ENCODE results near the gene CADPS. TPM values are rescaled to one million over a fixed set of nuclear protein-coding genes. Genes with fewer than 3 reads are reported as not detected.

The CADPS gene
- polyA plus RNA-seq, 1 donor (not counting 4 experiments of a cell fraction or from before 2014, with no cell fraction given), result not detected

GRCh38 chr3:62413687-62414086 is 461.5 kb downstream of the CADPS start:
- H2AFZ ChIP-seq (ENCODE audit: control insufficient read depth, low read length), result no peak overlapping the region
- H3K4me1 ChIP-seq (ENCODE audit: control insufficient read depth, extremely low read depth, insufficient read depth, low read length), result no peaks in the 10 kb centered on the region
- no peaks in the 10 kb centered on the region for H4K20me1 ChIP-seq (ENCODE audit: control insufficient read depth, extremely low read depth, insufficient read depth, low read length)
- H3K79me2 ChIP-seq (ENCODE audit: control insufficient read depth, insufficient read depth, low read length), result no peaks in the 10 kb centered on the region
- no peaks in the 10 kb centered on the region for H3K36me3 ChIP-seq (ENCODE audit: control insufficient read depth in 2 of 2, extremely low read depth in 1 of 2, insufficient read depth in 2 of 2, low read length in 2 of 2)
- H3K27ac ChIP-seq (ENCODE audit: control insufficient read depth, insufficient read depth, low read length), result no peak overlapping the region
- no peak for DNase-seq (ENCODE audit: low read depth, low spot score)
- no peak overlapping the region for H3K4me3 ChIP-seq (ENCODE audit: control insufficient read depth in 2 of 3, extremely low read depth in 1 of 3, insufficient read depth in 2 of 3, low read depth in 1 of 3, low read length in 3 of 3)
- TF ChIP-seq CTCF (optimal IDR thresholded peaks at IDR 0.05 in 1 of 3, IDR thresholded peaks at IDR 0.05 in 1 of 3, conservative IDR thresholded peaks at IDR 0.05 in 1 of 3; ENCODE audit: extremely low read depth in 1 of 3, insufficient read depth in 2 of 3, low read length in 3 of 3) (no peak), EZH2 (IDR thresholded peaks at IDR 0.05; ENCODE audit: low read length) (no peak)
- H3K9me1 ChIP-seq (ENCODE audit: control insufficient read depth, extremely low read depth, insufficient read depth, low read length), result no peaks in the 10 kb centered on the region
- H3K27me3 ChIP-seq (ENCODE audit: control insufficient read depth, extremely low read depth, insufficient read depth, low read length), result peaks cover 10% of the 10 kb centered on the region
- no peak for FAIRE-seq
- dilution Hi-C loops (cut with MboI; ENCODE audit: extremely low pct_ligation_motif_present, low sequenced_read_pairs), result no loop called here
- no peak overlapping the region for H3K9ac ChIP-seq (ENCODE audit: control insufficient read depth, extremely low read depth, insufficient read depth, low read length)
- H3K4me2 ChIP-seq (ENCODE audit: control insufficient read depth, extremely low read depth, insufficient read depth, low read depth, low read length), result no peak overlapping the region
- no peaks in the 10 kb centered on the region for H3K9me3 ChIP-seq (ENCODE audit: control insufficient read depth, low read depth, low read length)

- no peak overlapping the region for H3K9ac ChIP-seq (ENCODE audit: control insufficient read depth, extremely low read depth, insufficient read depth, low read length)
- FAIRE-seq (no peak), DNase-seq (ENCODE audit: low read depth, low spot score) (no peak)
- no peak overlapping the region for H3K4me2 ChIP-seq (ENCODE audit: control insufficient read depth, extremely low read depth, insufficient read depth, low read depth, low read length)
- dilution Hi-C loops (cut with MboI; ENCODE audit: extremely low pct_ligation_motif_present, low sequenced_read_pairs), result no loop called here
- no peak overlapping the region for H3K4me3 ChIP-seq (ENCODE audit: control insufficient read depth in 2 of 3, extremely low read depth in 1 of 3, insufficient read depth in 2 of 3, low read depth in 1 of 3, low read length in 3 of 3)
- no peak overlapping the region for H2AFZ ChIP-seq (ENCODE audit: control insufficient read depth, low read length)
- no peak for TF ChIP-seq CTCF (optimal IDR thresholded peaks at IDR 0.05 in 1 of 3, IDR thresholded peaks at IDR 0.05 in 1 of 3, conservative IDR thresholded peaks at IDR 0.05 in 1 of 3; ENCODE audit: extremely low read depth in 1 of 3, insufficient read depth in 2 of 3, low read length in 3 of 3)
- no peak for TF ChIP-seq EZH2 (IDR thresholded peaks at IDR 0.05; ENCODE audit: low read length)
- peaks cover 8% of the 10 kb centered on the region for H3K27me3 ChIP-seq (ENCODE audit: control insufficient read depth, extremely low read depth, insufficient read depth, low read length)
- H3K79me2 ChIP-seq (ENCODE audit: control insufficient read depth, insufficient read depth, low read length), result no peaks in the 10 kb centered on the region
- H4K20me1 ChIP-seq (ENCODE audit: control insufficient read depth, extremely low read depth, insufficient read depth, low read length), result no peaks in the 10 kb centered on the region
- H3K27ac ChIP-seq (ENCODE audit: control insufficient read depth, insufficient read depth, low read length), result no peak overlapping the region
- no peaks in the 10 kb centered on the region for H3K4me1 ChIP-seq (ENCODE audit: control insufficient read depth, extremely low read depth, insufficient read depth, low read length)
- H3K36me3 ChIP-seq (ENCODE audit: control insufficient read depth in 2 of 2, extremely low read depth in 1 of 2, insufficient read depth in 2 of 2, low read length in 2 of 2), result no peaks in the 10 kb centered on the region
- no peaks in the 10 kb centered on the region for H3K9me3 ChIP-seq (ENCODE audit: control insufficient read depth, low read depth, low read length)
- no peaks in the 10 kb centered on the region for H3K9me1 ChIP-seq (ENCODE audit: control insufficient read depth, extremely low read depth, insufficient read depth, low read length)
Observed at GRCh38 chr3:62406945-62407344, 468.3 kb downstream of the CADPS start.
